ENCODE data around the gene CHST9. TPM values are rescaled to one million over a fixed set of nuclear protein-coding genes. Genes with fewer than 3 reads are reported as not detected.
"Not testable (repeated sequence)": the region's sequence is repeated elsewhere in the genome, so short reads cannot be mapped to it uniquely, and the experiment has no call there.

Gene CHST9, protein sequence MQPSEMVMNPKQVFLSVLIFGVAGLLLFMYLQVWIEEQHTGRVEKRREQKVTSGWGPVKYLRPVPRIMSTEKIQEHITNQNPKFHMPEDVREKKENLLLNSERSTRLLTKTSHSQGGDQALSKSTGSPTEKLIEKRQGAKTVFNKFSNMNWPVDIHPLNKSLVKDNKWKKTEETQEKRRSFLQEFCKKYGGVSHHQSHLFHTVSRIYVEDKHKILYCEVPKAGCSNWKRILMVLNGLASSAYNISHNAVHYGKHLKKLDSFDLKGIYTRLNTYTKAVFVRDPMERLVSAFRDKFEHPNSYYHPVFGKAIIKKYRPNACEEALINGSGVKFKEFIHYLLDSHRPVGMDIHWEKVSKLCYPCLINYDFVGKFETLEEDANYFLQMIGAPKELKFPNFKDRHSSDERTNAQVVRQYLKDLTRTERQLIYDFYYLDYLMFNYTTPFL
- not detected for polyA plus RNA-seq (2013, experiment 1 of 2; ENCODE audit: insufficient read length)
- polyA plus RNA-seq (2013, experiment 2 of 2; ENCODE audit: insufficient read length): 0.01 TPM

DNA sequence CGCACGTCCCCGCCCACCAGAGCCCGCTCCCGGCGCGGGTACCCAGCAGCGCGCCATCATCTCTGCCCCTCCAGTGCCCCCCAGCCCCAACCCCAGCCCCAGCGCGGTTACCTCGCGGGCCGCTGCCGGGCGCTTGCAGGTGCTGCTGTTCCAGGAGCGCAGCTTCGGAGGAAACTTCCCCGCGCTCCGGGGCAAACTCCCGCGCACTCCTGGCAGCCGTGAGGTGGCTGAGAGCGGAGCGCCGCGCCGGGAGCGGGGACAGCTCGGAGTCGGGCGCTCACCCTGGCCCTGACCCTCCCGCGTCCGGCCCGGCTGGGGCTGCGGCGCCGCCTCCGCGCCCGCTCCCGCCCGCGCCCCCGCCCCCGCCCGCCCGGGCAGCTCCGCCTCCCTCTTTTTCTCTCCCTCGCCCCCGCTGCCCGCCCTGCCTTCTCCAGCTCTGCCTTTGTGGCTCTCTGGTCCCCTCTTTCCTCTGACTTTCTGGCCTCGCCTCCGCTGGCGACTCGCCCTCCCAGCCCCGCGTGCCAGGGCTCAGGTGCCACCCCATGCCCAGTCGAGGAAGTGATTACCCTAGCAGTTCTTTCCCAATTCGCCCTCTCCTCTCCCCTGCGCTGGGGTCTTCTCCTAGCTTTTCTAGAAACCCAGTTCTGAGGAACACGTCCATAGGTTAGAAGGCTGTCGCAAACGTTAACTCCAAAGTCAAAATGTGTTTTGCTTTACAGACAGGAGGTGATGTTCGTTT is at the start of gene CHST9:
TSS of gene CHST9 (minus strand) at position 284 of the 739 bp plus-strand sequence. CDS start 42,499 bp downstream, outside the sequence.
- DNase-seq: no peak

DNA sequence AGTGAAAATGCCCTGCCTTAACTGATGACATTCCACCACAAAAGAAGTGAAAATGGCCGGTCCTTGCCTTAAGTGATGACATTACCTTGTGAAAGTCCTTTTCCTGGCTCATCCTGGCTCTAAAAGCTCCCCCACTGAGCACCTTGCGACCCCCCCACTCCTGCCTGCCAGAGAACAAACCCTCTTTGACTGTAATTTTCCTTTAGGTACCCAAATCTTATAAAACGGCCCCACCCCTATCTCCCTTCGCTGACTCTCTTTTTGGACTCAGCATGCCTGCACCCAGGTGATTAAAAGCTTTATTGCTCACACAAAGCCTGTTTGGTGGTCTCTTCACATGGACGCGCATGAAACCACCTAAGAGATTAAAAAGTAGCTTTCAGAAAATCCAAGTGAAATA is 47.2 kb upstream of the CHST9 start:
- not testable (repeated sequence) for DNase-seq

DNA sequence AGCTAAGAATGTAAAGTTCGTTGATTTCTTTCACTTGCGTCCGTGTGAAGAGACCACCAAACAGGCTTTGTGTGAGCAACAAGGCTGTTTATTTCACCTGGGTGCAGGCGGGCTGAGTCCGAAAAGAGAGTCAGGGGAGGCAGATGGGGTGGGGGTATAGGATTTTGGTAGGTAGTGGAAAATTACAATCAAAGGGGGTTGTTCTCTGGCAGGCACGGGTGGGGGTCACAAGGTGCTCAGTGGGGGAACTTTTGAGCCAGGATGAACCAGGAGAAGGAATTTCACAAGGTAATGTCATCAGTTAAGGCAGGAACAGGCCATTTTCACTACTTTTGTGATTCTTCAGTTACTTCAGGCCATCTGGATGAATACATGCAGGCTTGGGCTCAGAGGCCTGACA is 46.6 kb upstream of the CHST9 start:
- DNase-seq: not testable (repeated sequence)

DNA sequence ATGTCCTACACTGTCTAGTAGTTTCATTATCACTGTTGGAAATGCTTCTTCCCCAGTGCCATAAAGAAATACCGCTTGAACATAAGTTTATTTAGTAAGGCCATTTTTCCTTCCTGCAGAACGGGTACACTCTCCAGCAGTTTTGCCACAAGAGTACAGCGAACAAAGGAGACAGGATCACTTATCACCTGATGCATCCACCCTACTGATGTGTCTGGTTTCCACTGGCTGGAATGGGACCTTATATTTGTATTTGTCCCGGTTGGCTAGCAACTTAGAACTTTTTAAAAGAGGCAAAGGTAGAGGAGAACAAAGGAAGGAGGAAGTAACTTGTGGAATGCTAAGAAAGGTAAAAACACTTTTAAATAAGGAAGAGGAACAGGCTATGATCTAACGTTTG is 46.1 kb upstream of the CHST9 start:
- DNase-seq: not testable (repeated sequence)

DNA sequence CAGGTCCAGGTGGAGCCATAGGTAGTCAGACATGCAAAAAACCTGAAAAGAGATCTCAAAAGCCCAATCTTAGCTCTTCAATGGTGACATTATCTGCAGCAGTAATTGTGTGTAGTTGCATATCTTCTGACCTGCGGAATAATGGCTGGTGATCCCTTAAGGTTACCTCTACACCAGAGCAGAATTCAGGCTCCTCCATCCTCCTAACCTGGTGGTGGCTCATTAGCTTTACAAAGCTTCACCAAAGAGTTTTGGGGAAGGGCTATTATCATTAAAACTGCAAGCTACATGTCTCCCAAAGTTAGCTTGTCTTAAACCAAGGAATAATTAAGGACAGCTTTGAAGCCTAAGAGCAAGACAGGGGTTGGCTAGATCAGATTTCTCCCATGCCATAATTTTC is 42.6 kb upstream of the CHST9 start:
- DNase-seq: no peak

DNA sequence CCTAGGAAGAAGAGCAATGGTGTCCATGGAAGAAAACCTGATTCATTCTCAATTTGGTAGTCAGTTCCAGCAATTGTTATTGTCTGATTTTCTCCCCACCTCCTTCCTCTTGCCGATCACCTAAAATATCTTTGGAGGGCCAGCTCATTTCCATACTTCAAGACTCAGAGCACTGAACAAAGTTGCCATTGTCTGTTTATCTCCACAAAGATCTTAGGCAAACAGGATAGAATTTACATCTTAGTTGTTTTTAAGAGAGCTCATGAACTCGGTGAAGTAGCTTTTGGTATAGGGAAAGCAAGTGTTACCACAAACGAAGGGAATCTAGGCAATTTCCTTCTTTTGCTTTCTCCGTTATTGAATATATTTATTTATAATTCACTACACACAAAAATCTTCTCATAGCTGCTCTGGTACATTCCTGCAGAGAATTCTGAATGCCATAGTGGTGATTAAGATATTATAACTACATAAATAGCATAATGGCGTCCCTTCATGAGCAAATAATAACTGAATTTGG is 41.5 kb upstream of the CHST9 start:
- DNase-seq: no peak

DNA sequence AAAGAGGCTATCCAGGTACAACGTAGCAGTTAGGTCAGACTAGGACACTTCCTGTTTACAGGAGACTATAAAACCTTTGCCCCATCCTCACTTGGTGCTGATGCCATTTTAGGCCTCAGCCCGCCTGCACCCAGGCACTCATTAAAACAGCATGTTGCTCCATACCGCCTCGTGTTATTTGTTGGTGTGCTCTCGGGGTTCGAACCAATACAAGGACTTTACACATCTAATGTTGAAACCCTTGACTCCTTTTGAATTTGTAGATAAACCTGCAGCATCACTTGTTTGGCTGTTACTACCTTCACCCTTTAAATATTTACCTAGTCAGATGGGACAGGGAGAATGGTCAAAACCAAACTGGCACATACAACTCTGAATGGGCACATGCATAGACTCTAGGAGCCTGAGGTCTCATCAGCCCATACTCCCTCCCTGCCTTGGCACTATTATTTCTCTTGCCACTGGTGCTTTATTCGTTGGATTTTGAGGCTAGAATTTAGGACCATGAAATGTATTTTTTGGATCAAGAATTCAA is 40.9 kb upstream of the CHST9 start:
- DNase-seq: no peak

DNA sequence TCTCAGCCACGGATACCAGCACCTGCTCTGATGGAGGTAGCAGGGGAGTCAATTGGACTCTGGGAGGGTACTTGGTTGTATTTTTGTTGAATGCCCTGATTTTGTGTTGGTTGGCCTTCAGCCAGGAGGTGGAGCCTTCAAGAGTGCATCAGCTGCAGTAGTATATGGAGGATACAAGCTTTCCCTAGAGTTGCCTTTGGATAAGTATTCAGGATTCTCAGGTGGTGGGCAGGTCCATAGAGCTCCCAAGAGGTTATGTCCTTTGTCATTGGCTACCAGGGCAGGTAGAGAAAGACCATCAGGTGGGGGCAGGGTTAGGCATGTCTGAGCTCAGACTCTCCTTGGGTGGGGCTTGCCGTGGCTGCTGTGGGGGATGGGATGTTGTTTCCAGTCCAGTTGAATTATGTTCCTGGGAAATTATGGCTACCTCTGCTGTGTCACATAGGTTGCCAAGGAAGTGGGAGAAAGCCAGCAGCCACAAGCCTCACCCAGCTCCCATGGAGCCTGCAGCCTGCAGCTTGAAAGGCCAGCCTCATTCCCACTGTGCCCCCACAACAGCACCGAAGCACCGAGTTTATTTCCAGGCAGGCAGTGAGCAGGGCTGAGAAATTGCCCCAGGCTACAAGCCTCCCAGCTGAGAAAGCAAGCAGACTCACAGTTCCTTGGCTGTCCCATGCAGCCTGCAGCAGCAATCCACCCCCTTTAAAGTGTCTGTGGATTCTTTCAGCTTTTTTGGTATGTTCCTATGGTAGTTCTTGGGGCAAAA is 38.6 kb upstream of the CHST9 start:
- DNase-seq: no peak

DNA sequence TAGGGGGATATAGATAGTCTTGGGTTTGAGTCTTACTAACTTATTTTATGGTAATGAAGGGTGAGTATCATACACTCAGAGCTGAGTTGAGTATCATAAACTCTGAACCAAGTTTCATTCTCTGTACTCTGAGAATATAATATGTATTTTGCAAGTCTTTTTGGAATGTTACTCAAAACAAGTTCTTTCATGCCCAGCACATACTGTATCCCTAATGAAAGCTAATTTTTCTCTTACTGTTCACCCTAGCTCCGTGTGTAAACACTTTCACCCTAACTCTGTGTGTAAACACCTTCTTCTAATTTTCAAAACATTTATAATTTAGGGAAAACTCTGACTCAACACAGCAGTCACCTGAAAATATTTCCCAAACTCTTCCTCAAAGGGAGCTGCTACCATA is 29.7 kb upstream of the CHST9 start:
- DNase-seq: no peak

- DNase-seq: no peak
These were observed 28.1 kb upstream of the CHST9 start for GRCh38 chr18:27213123-27213717.

GRCh38 chr18:27211569-27211968 is 26.5 kb upstream of the CHST9 start:
- no peak for DNase-seq

- DNase-seq: no peak
These were observed 21.3 kb upstream of the CHST9 start for GRCh38 chr18:27206411-27206810.

DNA sequence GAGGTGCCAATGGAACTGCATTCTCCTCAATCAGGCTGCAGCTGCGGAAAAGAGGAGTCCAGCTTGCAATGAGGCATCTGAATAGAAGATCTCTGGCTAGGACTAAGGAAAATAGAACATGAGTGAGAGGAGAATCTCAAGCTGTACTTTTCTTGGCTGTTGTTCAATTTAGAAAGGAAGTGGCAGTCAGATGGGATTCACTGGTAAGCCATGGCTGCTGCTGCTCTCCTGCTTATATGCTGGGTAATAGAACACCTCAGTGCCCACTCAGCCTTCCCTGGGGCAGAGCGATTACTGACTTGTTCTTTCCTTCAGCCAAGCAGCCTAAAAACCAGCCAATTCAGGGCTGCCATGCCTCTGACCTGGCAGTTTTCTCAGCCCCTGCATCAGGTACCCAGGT is 17.6 kb upstream of the CHST9 start:
- no peak for DNase-seq

- no peak for DNase-seq
These were observed 12.9 kb upstream of the CHST9 start for GRCh38 chr18:27198036-27198435.

GRCh38 chr18:27188309-27188708 is 3.2 kb upstream of the CHST9 start:
- DNase-seq: no peak

- no peak for DNase-seq
These were observed 789 bp upstream of the CHST9 start for GRCh38 chr18:27185897-27186296.

DNA sequence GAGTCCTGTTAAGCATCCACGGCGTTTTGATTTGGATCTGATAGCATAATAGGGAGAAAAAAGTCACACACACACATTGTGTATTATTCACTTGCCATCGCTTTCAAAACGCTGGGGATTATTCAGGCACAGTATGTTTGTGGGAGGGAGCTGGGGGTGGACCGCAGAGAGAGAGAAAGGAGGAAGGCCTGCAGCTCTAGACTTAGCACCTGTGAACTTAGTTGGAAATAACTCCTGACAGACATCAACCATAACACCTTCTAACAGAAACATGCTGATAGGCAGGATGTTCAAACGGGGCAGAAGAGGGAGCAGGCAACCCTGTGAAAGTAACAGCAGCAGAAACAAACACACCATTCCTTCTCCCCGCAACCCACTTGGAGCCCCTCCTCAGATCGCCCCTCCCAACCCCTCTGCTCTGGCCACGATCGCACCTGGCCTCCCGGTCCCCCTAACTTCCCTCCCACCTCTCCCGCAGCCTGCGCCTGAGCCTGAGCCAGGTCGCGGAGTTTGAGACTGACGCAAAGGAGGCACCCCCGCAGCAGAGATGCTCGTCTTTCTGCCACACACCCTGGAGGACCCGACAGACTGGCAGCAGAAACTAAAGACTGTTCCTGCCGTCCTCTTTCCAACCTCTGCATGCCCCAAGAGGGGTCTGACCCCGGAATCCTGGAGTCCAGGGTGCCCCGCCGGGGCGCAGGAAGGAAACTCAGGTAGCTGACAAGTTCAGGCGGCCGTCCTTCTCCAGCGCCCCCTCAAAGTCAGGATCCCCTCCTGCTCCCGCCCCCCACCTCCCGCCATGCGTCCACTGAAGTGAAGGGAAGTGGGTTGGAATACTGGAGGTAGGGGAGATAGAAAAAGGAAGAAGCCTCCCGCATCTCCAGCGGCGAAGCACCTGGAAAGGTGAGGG is 738 bp downstream of the CHST9 start:
- no peak for DNase-seq

DNA sequence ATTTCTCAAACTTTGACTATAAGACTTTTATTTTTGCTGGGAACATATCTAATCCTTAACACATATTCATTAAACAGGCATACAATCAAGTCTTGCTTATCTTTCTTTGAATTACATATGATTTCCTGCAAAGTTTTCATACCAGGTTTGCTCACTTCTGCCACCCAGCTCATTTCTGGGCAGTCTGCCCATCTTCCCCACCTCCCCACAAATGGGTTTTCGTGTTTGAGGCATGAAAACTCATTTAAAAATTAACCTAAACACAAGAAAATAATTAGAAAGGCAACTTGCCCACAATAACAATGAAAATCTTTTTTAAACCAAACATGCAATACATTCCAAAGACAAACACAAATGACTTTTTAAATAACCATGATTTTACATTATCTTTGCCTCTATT is 3.4 kb downstream of the CHST9 start:
- no peak for DNase-seq

DNA sequence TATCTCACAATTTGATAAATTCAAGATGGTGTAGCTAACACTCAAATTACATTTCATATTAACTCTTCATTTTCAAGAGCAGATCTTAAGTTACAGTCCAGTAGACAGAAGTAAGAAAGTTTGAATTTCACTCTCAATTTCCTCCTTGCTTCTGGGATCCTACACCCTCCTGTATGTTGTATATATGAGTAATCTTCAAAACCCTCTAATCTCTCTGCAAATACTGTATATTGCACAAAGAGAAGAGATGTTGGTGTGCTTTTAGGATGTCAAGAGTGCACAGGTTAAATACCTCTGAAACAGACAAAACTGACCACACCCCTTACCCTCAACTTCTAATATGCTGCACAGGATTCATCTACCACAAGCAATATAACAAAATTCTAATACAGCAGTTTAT is 6.7 kb downstream of the CHST9 start:
- DNase-seq: no peak

DNA sequence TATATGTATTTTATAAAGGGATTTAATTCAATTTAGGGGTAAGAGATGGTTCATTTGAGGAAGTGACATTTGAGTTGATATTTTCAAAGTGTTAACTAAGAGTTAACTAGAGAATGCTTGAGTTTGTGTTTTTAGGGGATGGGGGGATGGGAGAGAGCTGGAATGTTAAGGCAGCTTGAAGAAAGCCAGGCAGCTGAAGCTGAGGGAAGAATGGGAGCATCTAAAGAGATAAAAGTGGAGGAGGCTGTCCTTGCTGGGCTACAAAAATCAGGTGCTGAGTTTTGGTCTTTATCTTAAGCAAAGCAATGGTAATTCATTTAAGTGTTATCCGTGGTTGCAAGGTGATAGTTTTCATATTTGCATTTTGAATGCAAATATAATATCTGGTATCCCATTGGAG is 9.2 kb downstream of the CHST9 start:
- DNase-seq: no peak

DNA sequence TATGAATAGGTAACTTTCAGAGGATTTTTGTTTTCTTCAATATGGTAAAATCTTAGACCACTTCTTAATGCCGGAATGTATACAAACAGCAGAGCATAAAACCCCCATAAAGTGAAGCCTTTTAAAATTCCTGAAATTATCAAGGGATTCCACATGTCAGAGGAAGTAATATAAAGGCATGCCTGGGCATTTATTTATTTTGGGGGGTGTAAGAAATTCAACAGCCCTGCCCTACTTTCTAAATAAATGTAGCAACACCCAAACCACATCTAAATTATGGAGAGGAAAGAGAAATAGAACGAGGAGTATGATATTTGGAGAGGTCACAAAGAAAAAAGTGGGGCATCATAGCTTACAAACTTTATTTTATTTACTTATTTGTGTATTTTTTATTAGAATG is 9.9 kb downstream of the CHST9 start:
- DNase-seq: no peak
